ENCODE data around the gene PRR11. TPM values are rescaled to one million over a fixed set of nuclear protein-coding genes. Genes with fewer than 3 reads are reported as not detected.

PRR11 gene
- total and polyA plus RNA-seq, 8 donors: 3.1 to 43.6 (median 19.0) TPM

Small RNA genes lying within 50 kb of the gene (microRNA-seq; reads per million reads assigned to microRNA genes)
- gene MIR301A (113 to 576 reads per million in 2 donors), gene MIR454 (915 to 981 reads per million in 2 donors)

Other genes starting within 250 kb of the PRR11 start
- 10 to 100 TPM; 22.6 to 23.3 TPM for gene TRIM37, start 48.9 kb upstream of the PRR11 start, total RNA-seq
- 10 to 100 TPM; 17.0 to 22.9 (median 20.8) TPM for gene TRIM37, start 48.9 kb upstream of the PRR11 start, polyA plus RNA-seq (ENCODE audit: insufficient read length in 6 of 6)
- gene SKA2, start 560 bp upstream of the PRR11 start, total RNA-seq: 10 to 100 TPM; 34.4 to 43.6 TPM
- 10 to 100 TPM; 50.3 to 77.5 (median 57.0) TPM for gene SKA2, start 560 bp upstream of the PRR11 start, polyA plus RNA-seq (ENCODE audit: insufficient read length in 6 of 6)
- 10 to 100 TPM; 12.7 to 13.6 TPM for gene SMG8, start 54.3 kb downstream of the PRR11 start, total RNA-seq
- 10 to 100 TPM; 19.1 to 22.4 (median 20.1) TPM for gene SMG8, start 54.3 kb downstream of the PRR11 start, polyA plus RNA-seq (ENCODE audit: insufficient read length in 6 of 6)
- 1 to 10 TPM; 2.8 to 4.8 TPM for gene GDPD1, start 64.8 kb downstream of the PRR11 start, total RNA-seq
- gene GDPD1, start 64.8 kb downstream of the PRR11 start, polyA plus RNA-seq (ENCODE audit: insufficient read length in 6 of 6): 10 to 100 TPM in 4 of 6 donors, 1 to 10 TPM in 2; 7.7 to 11.5 (median 10.5) TPM
- 10 to 100 TPM; 13.8 to 23.6 TPM for gene YPEL2, start 175.9 kb downstream of the PRR11 start, total RNA-seq
- gene YPEL2, start 175.9 kb downstream of the PRR11 start, polyA plus RNA-seq (ENCODE audit: insufficient read length in 6 of 6): 10 to 100 TPM; 16.8 to 20.4 (median 19.3) TPM